CD4-positive, alpha-beta T cell treated with Interleukin-21 for 1 hour (primary cell): ENCODE results near the gene SLC12A2.
A peak's percentile ranks its signal among the peaks of the same experiment; 100 is the strongest.

Source experiments
- DNase-seq: peaks from one replicate; pipeline ENCODE4 v3.0.0-alpha.2; 2020

Gene SLC12A2

DNA sequence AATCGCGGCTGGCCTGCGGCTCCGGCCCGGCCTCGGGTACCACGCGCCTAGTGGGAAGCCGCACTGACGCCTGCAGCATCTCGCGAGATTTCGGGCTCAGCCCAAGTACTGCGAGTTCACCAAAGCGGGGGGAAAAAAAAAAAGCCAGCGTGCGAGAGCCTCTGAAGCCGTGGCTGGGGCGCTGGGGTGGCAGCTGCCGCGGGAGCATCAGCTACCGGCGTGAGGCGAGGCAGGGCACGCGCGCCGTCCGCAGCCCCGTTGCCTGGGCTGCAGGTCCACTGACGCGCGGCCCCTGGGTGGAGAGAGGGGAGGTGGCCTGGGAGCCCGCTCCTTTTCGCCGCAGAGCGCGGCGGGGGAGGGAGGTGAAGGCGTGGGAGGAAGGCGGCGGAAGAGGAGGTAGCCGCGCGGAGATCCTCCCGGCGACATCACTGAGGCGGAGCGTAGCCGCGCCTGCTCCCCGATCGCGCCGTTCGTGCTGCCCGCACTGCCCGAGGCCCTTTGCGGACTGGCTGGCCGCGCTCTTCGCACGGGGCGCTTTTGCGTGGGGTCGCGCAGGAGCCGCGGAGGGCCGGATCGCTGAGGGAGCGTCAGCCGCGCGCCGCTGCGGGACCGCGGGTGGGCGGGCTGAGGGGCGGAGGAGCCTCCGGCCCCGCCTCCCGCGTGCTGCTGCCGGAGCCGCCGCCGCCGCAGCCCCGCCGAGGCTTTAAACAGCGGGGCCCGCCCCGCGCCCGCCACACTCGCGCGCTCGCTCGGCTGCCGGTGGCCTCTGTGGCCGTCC lies at the start of gene SLC12A2:
TSS of gene SLC12A2 (plus strand) at position 734 of the 778 bp plus-strand sequence. CDS start 189 bp downstream, outside the sequence.
- peak; percentile 92 for DNase-seq

DNA sequence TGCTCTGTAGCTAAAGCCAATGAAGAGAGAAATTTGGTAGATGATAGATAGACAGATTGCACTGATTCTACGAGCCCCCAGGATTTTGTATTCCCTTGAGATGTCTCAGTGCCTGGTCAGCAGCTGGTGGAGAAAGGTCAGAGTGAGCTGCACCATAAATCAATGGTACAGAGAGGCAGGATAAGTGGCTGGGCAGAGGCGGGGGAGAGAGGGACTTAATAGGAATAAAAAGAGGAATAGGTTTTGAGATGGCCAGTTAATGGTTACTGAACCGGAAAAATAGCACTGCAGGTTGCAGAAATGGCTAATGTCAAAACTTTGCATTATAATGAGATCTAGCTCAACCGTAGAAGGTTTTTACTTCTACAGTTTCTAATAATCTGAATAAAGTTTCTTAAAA lies 47.9 kb upstream of the SLC12A2 start:
- no peak for DNase-seq

DNA sequence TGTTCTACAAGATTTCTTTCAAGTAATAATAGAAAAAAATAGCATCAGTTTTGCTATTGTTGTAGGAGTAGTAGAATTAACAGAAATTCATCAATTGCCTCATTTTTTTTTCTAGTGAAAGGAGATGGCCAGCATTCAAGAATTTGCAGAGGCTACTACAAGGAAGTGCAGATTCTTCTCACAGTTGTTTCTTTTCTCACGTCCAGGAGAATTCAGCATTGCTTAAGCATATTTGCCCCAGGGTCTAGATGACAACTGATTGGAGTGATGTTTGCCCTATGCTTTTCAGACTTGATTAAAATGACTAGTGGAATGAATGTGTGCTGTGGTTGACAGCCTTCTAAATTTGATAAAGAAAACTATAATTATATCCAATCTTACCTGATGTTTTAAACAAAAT lies 46.6 kb upstream of the SLC12A2 start:
- DNase-seq, result no peak

DNA sequence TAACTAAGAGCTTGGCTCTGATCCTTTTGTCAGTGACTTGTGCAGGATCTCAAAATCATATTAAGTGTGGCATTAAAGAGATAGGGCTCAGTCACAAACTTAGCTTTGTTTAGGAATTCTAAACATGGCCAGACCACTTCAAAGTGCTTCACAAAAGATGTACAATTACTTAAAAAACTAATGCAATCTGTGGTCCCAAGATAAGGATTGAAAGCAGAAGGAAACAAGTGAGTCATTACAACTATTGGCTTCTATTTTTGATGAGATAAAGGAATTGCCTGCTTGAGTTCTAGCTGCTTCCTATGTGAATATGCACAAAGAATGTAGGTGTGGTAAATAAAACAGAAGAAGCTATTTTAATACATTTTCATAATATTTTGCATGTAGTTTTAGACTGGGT lies 44.9 kb upstream of the SLC12A2 start:
- no peak for DNase-seq

DNA sequence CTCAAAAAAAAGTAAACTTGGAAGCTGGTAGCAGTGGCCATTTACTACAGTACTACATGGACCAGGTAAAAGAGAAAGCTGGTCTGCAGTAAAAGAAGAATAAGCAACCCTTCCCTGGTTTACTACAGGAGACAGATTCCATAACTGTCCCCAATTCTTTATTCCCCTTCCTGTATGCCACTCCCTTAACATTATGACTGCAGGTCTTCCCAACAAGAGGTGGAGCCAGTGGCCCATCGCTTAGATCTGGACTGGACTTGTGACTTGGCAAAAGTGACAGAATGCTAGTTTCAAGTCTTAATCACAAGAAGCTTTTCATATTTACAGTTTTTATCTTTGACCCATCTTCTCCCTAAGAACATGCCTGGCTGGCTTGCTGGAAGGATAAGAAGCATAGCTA lies 42.6 kb upstream of the SLC12A2 start:
- DNase-seq, result no peak

DNA sequence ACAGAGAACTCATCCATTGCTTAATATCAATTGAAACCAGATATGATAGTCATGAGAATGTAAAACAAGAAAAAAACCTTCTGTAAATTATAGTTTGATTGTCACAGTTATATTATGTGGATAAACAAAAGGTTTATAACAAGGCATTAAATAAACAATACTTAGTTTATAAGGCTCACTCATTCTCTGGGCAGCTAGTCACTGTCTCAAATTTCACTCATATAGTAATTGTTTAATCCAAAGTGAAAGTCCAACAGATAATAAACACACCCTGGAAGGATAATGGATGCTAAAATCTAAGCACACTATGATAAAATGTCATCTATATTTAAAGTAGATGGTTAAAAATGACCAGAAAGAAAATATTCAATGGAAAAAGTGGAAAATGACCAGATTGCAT lies 30.8 kb upstream of the SLC12A2 start:
- no peak for DNase-seq

DNA sequence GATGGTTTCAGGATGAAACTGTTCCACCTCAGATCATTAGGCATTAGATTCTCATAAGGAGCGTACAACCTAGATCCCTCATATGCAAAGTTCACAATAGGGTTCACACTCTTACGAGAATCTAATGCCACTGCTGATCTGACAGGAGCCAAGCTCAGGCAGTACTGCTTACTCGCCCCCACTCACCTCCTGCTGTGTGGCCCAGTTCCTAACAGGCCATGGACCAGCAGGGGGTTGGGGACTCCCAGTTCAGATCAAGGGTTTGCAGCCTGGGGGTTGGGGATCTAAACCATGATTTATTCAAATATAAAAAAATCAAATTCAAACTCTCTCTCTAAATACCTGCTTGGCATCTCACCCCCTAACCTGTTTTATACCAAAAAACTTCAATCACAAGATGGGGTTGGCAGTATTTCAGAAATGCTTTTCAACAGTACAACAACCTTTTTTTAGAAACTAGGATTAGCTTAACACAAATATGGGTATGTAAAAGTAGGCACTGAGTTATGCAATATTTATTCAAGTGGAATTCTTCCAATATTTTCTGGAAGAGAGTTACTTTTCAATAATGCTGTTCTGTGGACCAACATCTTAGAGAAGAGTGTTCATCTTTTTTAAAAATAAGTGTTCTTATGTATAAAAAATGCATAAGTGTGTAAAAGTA lies 30.1 kb upstream of the SLC12A2 start:
- no peak for DNase-seq

DNA sequence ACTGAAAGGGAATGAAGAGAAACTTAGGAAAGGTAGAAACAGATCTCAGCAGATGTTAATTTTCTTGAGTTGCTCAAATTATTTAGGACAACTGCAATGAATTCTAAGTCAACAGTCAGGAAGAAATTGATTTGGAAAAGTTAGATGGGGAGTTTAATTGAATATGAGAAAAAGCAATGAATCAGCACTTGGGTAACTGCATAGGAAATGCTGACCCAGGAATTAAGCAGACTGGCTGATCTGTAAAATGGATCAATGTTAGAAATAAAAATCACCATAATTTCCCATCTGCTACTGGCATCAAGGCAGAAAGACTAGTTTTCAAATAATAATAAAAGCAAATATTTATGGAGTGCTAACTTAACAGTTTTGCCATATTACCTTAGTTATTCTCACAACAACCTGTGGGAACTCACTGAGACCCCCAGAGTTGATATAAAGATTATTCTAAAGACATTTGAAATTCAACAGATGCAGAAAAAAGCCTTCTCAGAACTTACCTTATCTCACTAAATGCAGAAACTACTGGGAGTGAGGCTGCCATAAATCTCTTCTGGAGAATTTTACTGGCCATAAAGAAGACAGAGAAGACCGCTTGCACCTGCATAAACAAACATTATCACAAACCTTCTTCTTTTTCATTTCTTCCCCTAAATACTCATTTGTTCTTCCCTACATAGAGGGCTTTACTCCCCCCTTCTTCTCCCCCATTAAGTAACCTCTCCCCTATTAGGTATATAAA lies 22.8 kb upstream of the SLC12A2 start:
- DNase-seq, result no peak

DNA sequence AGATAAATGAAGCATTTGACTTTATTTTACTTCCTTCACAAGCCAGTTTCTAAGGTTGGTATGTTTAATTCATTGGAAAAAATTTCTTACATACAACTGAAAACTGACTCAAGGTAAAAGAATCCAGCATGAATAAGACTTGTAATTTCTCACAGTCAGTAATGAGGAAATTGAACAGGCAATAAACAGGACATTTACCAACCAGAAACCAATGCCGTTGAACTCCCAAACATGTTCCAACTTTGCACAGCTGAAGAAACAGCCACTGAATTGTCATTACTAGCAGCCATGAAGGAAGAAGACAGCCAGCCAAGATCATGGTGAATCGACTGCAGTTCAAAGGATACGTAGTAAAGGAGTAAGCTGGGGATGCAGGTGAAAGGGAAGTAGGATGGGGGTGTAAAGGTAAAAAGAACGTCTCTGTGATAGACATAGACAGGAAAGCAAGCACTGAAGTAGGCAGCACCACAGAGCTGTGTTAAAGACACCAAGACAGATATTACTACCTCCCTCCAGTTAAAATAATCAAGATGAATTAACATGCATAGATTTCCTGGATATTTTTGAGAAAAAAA lies 21.3 kb upstream of the SLC12A2 start:
- DNase-seq, result no peak

DNA sequence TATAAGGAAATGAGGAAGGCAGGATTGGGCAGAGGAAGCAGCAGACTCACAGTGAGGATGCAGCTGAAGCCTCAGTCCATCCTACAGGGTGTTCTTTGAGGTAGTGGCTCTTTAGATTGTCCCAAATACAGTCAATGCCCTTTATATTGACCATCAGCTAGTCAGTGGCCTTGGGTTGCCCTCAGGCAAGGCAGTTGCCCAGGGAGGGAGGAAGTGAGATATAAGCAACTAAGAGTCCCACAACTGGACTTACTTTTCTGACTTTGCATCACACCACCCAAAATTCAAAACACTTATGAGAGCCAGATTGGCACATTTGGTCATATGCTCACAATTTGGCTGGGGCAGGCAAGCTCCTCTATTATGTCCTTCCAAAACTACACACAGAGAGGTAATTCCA lies 9.4 kb upstream of the SLC12A2 start:
- no peak for DNase-seq

DNA sequence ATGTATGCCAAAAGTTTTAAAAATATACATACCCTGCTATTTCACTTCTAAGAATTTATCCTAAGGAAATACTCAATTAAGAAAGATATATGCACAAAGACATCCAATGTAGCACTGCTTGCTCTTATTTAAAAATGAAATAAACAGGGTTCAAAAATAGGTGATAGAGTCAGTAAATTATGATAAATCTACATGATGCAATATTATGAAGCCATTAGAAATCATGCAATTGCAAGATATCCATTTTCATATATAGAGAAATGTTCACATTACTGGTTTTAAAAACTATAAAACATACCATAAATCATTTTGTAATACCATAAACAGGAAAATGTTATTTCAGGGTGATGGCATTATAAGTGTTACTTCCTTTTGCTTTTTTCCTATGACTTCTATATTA lies 8.6 kb upstream of the SLC12A2 start:
- DNase-seq, result no peak

DNA sequence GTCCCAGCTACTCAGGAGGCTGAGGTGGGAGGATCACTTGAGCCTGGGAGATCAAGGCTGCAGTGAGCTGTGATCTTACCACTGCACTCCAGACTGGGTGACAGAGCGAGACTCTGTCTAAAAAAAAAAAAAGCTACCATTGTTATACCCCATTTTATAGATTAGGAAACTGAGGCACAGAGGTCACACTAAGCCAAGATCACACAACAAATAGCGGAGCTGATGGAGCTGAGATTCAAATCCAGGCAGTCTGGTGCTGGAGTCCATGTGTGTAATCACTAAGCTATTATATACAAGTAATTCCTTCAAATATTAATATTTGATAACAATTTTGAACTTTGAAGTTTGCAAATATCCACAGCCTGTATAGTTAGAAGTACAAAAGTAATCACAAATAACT lies 6.0 kb upstream of the SLC12A2 start:
- DNase-seq, result no peak

DNA sequence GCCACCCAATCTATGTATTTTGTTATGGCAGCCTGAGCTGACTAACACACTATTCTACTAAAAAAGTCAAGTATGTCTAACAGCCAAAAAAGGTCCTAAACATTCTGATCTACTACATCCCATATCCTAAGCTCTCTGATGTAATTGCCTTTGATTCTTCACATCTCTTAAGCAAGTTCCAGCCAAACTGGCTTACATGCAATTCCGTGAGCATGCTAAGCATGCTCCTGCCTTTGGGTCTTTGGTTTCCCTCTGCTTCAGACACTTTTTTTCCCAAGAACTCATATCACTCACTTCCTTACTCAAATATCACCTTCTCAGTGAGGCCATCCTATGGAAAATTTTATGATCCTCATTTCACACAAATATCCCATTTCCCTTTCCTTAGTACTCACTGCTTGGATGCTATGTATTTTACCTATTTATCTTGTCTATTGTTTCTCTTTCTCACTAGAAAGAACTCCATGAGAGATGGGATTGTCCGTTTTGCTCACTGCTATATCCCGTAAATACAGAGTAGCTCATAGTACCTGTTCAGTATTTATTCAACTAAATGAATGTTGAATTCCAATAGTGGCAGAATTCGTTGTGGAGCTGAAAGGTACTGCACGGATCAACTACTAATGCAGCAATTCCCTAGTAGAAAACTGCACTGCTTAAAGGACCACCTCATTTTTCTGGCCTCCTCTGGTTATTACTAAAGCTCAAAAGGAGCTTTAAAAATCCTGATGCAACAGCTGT lies 2.3 kb upstream of the SLC12A2 start:
- DNase-seq, result no peak

DNA sequence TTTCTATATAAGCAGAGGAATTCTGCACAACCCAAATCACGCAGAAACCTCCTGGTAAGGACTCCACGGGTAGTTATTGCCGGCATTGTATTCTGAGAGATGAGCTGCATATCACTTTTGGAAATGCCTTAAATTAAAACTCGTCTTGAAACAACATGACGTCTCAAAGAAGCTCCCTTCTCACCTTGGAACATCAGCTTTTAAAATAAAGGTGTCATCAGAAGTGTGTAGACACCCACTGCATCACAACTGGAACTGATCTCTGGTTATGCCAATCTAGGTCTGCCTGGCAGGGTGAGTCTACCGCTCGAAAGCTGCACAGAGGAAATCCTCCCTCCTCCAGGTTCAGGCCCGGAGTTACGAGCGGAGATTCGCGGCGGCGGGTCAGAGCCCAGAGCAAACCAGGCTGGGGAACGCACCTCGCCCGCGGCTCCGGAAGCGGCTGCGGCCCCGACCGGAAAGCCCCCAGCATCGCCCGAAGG lies 974 bp upstream of the SLC12A2 start:
- no peak for DNase-seq

DNA sequence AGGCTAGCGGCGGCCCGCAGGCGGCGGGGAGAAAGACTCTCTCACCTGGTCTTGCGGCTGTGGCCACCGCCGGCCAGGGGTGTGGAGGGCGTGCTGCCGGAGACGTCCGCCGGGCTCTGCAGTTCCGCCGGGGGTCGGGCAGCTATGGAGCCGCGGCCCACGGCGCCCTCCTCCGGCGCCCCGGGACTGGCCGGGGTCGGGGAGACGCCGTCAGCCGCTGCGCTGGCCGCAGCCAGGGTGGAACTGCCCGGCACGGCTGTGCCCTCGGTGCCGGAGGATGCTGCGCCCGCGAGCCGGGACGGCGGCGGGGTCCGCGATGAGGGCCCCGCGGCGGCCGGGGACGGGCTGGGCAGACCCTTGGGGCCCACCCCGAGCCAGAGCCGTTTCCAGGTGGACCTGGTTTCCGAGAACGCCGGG lies 253 bp downstream of the SLC12A2 start:
- no peak for DNase-seq

DNA sequence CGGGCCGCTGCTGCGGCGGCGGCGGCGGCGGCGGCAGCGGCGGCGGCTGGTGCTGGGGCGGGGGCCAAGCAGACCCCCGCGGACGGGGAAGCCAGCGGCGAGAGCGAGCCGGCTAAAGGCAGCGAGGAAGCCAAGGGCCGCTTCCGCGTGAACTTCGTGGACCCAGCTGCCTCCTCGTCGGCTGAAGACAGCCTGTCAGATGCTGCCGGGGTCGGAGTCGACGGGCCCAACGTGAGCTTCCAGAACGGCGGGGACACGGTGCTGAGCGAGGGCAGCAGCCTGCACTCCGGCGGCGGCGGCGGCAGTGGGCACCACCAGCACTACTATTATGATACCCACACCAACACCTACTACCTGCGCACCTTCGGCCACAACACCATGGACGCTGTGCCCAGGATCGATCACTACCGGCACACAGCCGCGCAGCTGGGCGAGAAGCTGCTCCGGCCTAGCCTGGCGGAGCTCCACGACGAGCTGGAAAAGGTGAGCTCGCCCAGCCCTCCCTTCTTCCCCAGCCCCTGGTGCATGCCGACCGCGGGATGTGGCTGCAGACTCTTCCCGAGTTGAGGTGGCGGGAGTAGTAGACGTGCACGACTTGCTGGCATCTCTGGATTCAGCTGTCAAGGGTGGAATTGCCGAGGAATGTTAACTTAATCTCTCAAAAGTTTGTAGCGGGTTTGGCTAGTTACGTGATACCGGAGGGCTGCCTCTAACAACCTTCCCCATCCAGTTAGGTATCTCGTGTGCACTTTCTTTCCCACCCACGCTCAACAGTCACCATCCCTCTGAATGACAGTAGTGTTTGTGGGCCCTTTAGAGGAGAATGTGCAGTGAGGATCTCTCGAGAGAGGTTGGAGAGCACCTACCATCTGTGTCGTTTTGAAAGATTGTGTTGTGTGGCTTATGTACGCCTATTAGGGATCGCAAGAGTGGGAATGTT lies 932 bp downstream of the SLC12A2 start:
- peak; percentile 39 for DNase-seq

DNA sequence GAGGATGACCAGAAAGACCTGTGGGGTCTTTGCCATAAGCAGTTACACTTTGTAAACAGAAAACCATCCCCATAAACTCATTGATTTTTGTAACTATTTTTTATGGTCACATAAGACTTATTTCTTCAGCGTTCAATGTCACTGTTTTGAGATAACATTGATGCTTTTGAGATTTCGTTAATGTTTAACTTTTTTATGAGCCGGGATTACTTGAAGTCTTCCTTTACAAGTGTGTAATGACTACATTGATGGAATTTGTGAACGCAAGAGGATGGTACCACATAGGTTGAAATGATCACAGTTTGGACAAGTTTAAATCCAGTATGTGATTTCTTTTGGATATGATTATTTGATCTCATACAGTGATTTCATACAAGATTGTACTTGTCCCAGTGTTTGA lies 1.8 kb downstream of the SLC12A2 start:
- DNase-seq, result no peak

DNA sequence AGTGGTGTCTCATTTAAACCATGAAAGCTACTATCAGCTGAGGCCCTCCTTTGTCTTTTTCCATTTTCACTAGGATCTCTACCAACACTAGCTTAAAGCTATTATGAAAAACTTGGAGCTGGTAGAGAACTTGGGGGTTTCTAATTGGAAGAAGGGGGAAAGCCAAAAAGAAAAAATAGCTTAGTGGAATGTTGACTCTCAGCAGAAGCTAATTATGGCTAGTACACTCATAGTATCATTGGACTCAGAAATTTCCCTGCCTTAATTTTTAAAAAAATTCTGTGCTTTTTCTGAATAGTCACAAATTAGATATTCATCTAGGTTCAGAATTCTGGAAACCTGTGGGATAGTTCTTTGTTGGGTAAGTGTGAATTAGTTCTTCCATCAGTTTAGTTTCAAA lies 8.0 kb downstream of the SLC12A2 start:
- DNase-seq, result no peak

DNA sequence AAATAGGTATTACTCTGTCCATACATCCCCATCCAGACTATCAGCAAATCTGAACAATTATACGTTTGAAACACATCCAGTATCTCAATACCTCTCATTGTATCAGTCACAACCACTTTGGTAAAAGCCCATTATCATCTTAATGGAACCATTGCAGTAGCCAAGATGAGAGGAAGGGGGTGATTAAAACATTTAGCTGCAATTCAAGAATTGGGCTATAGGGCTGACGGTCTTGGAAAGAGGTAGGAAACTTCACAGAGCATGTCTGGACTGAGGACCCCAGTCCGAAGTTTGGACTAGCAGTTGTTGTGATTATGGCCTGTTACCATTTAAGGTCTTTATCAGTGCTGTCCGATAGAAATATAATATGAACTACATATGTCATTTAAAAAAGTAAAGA lies 8.6 kb downstream of the SLC12A2 start:
- DNase-seq, result no peak

DNA sequence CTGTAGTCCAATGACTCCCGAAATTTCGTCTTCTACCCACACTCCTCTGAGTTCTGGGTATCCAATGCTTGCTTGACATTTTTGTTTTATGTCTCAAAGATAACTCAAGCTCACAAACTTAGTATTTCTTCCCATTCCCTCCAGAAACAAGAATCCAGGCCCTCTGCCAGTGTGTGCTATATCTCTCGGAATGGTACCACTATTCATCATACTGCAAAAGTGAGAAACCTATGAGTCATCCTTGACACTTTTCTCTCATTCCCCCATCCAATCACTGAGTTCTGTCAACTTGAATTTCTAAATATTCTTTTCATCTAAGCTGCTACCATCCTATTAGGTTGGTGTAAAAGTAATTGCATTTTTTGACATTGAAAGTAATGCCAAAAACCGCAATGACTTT lies 9.8 kb downstream of the SLC12A2 start:
- DNase-seq, result no peak

DNA sequence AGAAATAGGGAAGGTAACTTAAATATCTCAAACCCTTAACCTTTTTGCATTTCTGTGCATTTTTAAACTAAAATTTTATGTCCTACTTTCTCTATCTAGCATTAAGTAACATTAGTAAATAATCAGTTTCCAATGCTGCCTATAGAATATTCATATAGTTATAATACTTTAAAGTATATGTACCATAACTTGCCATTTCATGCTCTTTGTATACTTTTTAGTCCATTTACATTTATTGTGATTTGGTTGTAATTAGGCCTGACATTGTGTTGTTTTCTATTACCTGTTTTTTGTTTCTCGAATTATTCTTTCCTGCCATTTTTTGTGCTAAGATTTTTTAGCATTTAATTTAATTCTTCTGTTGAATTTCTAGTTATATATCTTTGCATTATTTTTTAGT lies 13.7 kb downstream of the SLC12A2 start:
- DNase-seq, result no peak

DNA sequence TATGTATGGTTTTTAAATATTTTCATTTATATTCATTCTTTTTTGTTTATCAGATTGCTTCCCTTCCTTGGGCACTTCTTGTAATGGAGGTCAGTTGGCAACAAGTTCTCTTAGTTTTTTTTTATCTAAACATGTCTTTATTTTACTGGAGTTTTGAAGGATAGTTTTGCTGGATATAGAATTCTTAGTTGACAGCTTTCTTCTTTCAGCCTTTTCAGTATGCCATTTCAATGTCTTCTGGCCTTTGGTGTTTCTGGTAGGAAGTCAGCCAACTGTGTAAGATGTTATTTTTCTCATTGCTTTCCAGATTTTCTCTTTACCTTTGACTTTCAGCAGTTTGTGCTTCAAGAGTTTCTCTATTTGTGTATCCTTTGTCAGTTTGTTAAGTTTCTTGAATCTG lies 14.2 kb downstream of the SLC12A2 start:
- DNase-seq, result no peak
